ENCODE measurements around the gene AIFM1. TPM values are rescaled to one million over a fixed set of nuclear protein-coding genes. Genes with fewer than 3 reads are reported as not detected.

Gene AIFM1
- total RNA-seq, result 10 to 100 TPM; 45.2 to 54.5 (median 51.9) TPM

GRCh38 chrX:130165703-130166502 is at the start of gene AIFM1:
Gene AIFM1, minus strand, starts transcription at chrX:130165841. Its CDS starts 185 bp downstream, at chrX:130165656.
- Mint-ChIP-seq H3K27me3 (ENCODE audit: low read depth) (no peaks in the 10 kb centered on the region), H3K9me3 (no peaks in the 10 kb centered on the region), H3K4me3 (peak within 1 kb of the TSS; percentile 95), H3K4me1 (ENCODE audit: low read depth) (peaks cover 24% of the 10 kb centered on the region), H3K36me3 (ENCODE audit: insufficient read depth) (no peaks in the 10 kb centered on the region)
- DNase-seq (peak; percentile 77), ATAC-seq (peak; percentile 93)

- Mint-ChIP-seq H3K4me3 (no peak overlapping the region), H3K9me3 (no peaks in the 10 kb centered on the region)
These were observed 47.7 kb upstream of the AIFM1 start for GRCh38 chrX:130213376-130213775.

GRCh38 chrX:130212371-130212770 is 46.7 kb upstream of the AIFM1 start:
- peaks cover 19% of the 10 kb centered on the region for H3K4me1 Mint-ChIP-seq (ENCODE audit: low read depth)
- peak overlapping the region; percentile 37 for H3K4me3 Mint-ChIP-seq
- H3K36me3 Mint-ChIP-seq (ENCODE audit: insufficient read depth), result peaks cover 18% of the 10 kb centered on the region
- H3K27me3 Mint-ChIP-seq (ENCODE audit: low read depth), result no peaks in the 10 kb centered on the region
- DNase-seq (no peak), ATAC-seq (peak; percentile 69 to 76)
- no peaks in the 10 kb centered on the region for H3K9me3 Mint-ChIP-seq

More at GRCh38 chrX:130213376-130213775, 47.7 kb upstream of the AIFM1 start:
- peaks cover 18% of the 10 kb centered on the region for H3K36me3 Mint-ChIP-seq (ENCODE audit: insufficient read depth)
- H3K4me1 Mint-ChIP-seq (ENCODE audit: low read depth), result peaks cover 19% of the 10 kb centered on the region
- no peak for ATAC-seq
- no peak for DNase-seq
- no peaks in the 10 kb centered on the region for H3K27me3 Mint-ChIP-seq (ENCODE audit: low read depth)

- ATAC-seq (peak; percentile 62 to 68), DNase-seq (no peak)
- Mint-ChIP-seq H3K4me3 (peak overlapping the region; percentile 37), H3K4me1 (ENCODE audit: low read depth) (peaks cover 19% of the 10 kb centered on the region), H3K36me3 (ENCODE audit: insufficient read depth) (peaks cover 15% of the 10 kb centered on the region), H3K27me3 (ENCODE audit: low read depth) (no peaks in the 10 kb centered on the region), H3K9me3 (no peaks in the 10 kb centered on the region)
These were observed 46.0 kb upstream of the AIFM1 start for GRCh38 chrX:130211415-130212186.

- Mint-ChIP-seq H3K36me3 (ENCODE audit: insufficient read depth) (peaks cover 5% of the 10 kb centered on the region), H3K4me1 (ENCODE audit: low read depth) (no peaks in the 10 kb centered on the region), H3K27me3 (ENCODE audit: low read depth) (no peaks in the 10 kb centered on the region), H3K9me3 (no peaks in the 10 kb centered on the region), H3K4me3 (no peak overlapping the region)
- ATAC-seq, result no peak
- DNase-seq, result no peak
These were observed 39.0 kb upstream of the AIFM1 start for GRCh38 chrX:130204647-130205046.

- H3K4me1 Mint-ChIP-seq (ENCODE audit: low read depth), result peaks cover under 1% of the 10 kb centered on the region
- H3K9me3 Mint-ChIP-seq, result no peaks in the 10 kb centered on the region
- no peak overlapping the region for H3K4me3 Mint-ChIP-seq
- H3K36me3 Mint-ChIP-seq (ENCODE audit: insufficient read depth), result no peaks in the 10 kb centered on the region
- ATAC-seq (no peak), DNase-seq (no peak)
- H3K27me3 Mint-ChIP-seq (ENCODE audit: low read depth), result no peaks in the 10 kb centered on the region
These were observed 31.8 kb upstream of the AIFM1 start for GRCh38 chrX:130197464-130197863.

GRCh38 chrX:130196466-130196865 is 30.8 kb upstream of the AIFM1 start:
- H3K9me3 Mint-ChIP-seq, result no peaks in the 10 kb centered on the region
- ATAC-seq (no peak), DNase-seq (no peak)
- H3K36me3 Mint-ChIP-seq (ENCODE audit: insufficient read depth), result no peaks in the 10 kb centered on the region
- H3K4me3 Mint-ChIP-seq, result no peak overlapping the region
- H3K27me3 Mint-ChIP-seq (ENCODE audit: low read depth), result no peaks in the 10 kb centered on the region
- peaks cover 2% of the 10 kb centered on the region for H3K4me1 Mint-ChIP-seq (ENCODE audit: low read depth)

GRCh38 chrX:130190801-130191200 is 25.2 kb upstream of the AIFM1 start:
- H3K4me3 Mint-ChIP-seq, result no peak overlapping the region
- DNase-seq, result no peak
- H3K9me3 Mint-ChIP-seq, result no peaks in the 10 kb centered on the region
- peaks cover 3% of the 10 kb centered on the region for H3K4me1 Mint-ChIP-seq (ENCODE audit: low read depth)
- H3K27me3 Mint-ChIP-seq (ENCODE audit: low read depth), result no peaks in the 10 kb centered on the region
- H3K36me3 Mint-ChIP-seq (ENCODE audit: insufficient read depth), result no peaks in the 10 kb centered on the region
- no peak for ATAC-seq

GRCh38 chrX:130186651-130187050 is 21.0 kb upstream of the AIFM1 start:
- no peak overlapping the region for H3K4me3 Mint-ChIP-seq

GRCh38 chrX:130184857-130185256 is 19.2 kb upstream of the AIFM1 start:
- H3K4me3 Mint-ChIP-seq, result no peak overlapping the region
- H3K9me3 Mint-ChIP-seq, result no peaks in the 10 kb centered on the region
- no peaks in the 10 kb centered on the region for H3K36me3 Mint-ChIP-seq (ENCODE audit: insufficient read depth)
- ATAC-seq (no peak), DNase-seq (no peak)
- peaks cover 11% of the 10 kb centered on the region for H3K4me1 Mint-ChIP-seq (ENCODE audit: low read depth)
- H3K27me3 Mint-ChIP-seq (ENCODE audit: low read depth), result no peaks in the 10 kb centered on the region

More at GRCh38 chrX:130186651-130187050, 21.0 kb upstream of the AIFM1 start:
- Mint-ChIP-seq H3K27me3 (ENCODE audit: low read depth) (no peaks in the 10 kb centered on the region), H3K9me3 (no peaks in the 10 kb centered on the region), H3K4me1 (ENCODE audit: low read depth) (peaks cover 8% of the 10 kb centered on the region), H3K36me3 (ENCODE audit: insufficient read depth) (no peaks in the 10 kb centered on the region)
- DNase-seq, result no peak
- no peak for ATAC-seq

- no peak for DNase-seq
- no peak for ATAC-seq
- Mint-ChIP-seq H3K4me1 (ENCODE audit: low read depth) (peaks cover 17% of the 10 kb centered on the region), H3K9me3 (no peaks in the 10 kb centered on the region), H3K27me3 (ENCODE audit: low read depth) (no peaks in the 10 kb centered on the region), H3K36me3 (ENCODE audit: insufficient read depth) (peaks cover 2% of the 10 kb centered on the region), H3K4me3 (no peak overlapping the region)
These were observed 18.5 kb upstream of the AIFM1 start for GRCh38 chrX:130184168-130184567.

- H3K4me3 Mint-ChIP-seq, result peak overlapping the region; percentile 19
- H3K4me1 Mint-ChIP-seq (ENCODE audit: low read depth), result peaks cover 43% of the 10 kb centered on the region
- ATAC-seq (peak; percentile 60 to 66), DNase-seq (no peak)
- H3K36me3 Mint-ChIP-seq (ENCODE audit: insufficient read depth), result peaks cover 7% of the 10 kb centered on the region
- no peaks in the 10 kb centered on the region for H3K27me3 Mint-ChIP-seq (ENCODE audit: low read depth)
- no peaks in the 10 kb centered on the region for H3K9me3 Mint-ChIP-seq
These were observed 14.1 kb upstream of the AIFM1 start for GRCh38 chrX:130179579-130180215.

GRCh38 chrX:130179170-130179569 is 13.5 kb upstream of the AIFM1 start:
- Mint-ChIP-seq H3K9me3 (no peaks in the 10 kb centered on the region), H3K4me3 (no peak overlapping the region), H3K4me1 (ENCODE audit: low read depth) (peaks cover 44% of the 10 kb centered on the region), H3K36me3 (ENCODE audit: insufficient read depth) (peaks cover 7% of the 10 kb centered on the region), H3K27me3 (ENCODE audit: low read depth) (no peaks in the 10 kb centered on the region)
- no peak for DNase-seq
- ATAC-seq, result no peak

GRCh38 chrX:130176942-130177341 is 11.3 kb upstream of the AIFM1 start:
- H3K9me3 Mint-ChIP-seq, result no peaks in the 10 kb centered on the region
- peaks cover 52% of the 10 kb centered on the region for H3K4me1 Mint-ChIP-seq (ENCODE audit: low read depth)
- no peaks in the 10 kb centered on the region for H3K27me3 Mint-ChIP-seq (ENCODE audit: low read depth)
- peaks cover 7% of the 10 kb centered on the region for H3K36me3 Mint-ChIP-seq (ENCODE audit: insufficient read depth)
- DNase-seq (no peak), ATAC-seq (no peak)
- no peak overlapping the region for H3K4me3 Mint-ChIP-seq
